ENCODE results near the gene SCN10A.

Gene SCN10A

DNA sequence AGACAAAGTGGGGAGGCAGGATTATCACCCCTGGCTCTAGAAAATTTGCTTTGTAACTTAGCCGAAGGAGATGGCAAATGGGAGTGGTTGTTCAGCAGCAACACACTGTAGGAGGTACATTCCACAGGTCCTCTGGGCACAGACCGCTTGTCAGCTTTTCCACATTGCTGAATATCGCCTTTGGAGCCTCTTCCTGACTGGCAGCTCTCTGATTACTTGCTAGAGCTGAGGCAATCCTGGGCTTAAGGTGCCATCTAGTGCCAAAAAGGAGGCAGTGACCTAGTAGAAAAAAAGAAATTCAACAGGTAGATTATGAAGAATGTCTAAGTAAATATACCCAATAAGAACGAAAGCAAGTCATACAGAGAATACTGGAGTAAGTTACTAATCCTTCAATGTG is 153.5 kb downstream of the SCN10A start:
- TF ChIP-seq, protein P1, sequence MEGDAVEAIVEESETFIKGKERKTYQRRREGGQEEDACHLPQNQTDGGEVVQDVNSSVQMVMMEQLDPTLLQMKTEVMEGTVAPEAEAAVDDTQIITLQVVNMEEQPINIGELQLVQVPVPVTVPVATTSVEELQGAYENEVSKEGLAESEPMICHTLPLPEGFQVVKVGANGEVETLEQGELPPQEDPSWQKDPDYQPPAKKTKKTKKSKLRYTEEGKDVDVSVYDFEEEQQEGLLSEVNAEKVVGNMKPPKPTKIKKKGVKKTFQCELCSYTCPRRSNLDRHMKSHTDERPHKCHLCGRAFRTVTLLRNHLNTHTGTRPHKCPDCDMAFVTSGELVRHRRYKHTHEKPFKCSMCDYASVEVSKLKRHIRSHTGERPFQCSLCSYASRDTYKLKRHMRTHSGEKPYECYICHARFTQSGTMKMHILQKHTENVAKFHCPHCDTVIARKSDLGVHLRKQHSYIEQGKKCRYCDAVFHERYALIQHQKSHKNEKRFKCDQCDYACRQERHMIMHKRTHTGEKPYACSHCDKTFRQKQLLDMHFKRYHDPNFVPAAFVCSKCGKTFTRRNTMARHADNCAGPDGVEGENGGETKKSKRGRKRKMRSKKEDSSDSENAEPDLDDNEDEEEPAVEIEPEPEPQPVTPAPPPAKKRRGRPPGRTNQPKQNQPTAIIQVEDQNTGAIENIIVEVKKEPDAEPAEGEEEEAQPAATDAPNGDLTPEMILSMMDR (IDR thresholded peaks at IDR 0.05) = peak; percentile 57

DNA sequence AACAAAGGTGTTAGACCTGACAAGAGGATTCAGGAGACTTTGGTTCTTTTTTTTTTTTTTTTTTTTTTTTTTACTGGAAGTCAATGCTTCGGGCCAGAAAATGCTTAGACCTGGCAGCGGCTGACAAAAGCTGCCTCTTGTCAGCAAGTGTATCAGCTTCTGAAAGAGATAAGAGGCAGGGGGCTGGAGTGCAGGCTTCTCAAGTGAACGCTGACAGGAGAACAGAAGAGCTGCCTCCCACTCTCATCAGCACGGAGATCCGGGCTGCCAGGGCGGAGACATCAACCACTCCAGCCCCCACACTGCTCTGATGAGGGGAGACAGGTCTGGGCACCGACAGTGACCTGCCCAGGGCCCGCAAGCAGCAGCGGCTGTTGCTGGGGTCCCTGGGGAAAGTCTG is 157.2 kb downstream of the SCN10A start:
- TF ChIP-seq, protein P1 (IDR thresholded peaks at IDR 0.05) = no peak

DNA sequence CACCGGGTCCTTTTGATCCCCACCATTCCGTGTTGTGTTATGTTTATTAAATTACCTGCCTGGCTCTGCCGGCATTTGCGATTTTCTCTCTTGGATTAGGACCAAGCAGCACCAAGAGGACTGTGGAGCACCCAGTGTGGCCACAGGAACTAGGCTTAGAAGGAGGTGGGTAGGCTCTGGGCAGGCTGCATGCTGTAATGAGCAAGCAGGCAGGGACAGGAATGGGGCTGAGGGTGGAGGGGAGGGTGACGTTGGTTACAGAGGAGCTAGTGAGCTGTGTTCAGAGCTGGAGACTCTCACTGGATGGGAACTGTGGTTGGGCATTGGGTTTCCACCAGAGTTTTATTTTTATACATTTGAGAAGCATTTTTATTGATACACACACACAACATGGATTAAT is 158.6 kb downstream of the SCN10A start:
- TF ChIP-seq, protein P1 (IDR thresholded peaks at IDR 0.05) = no peak

DNA sequence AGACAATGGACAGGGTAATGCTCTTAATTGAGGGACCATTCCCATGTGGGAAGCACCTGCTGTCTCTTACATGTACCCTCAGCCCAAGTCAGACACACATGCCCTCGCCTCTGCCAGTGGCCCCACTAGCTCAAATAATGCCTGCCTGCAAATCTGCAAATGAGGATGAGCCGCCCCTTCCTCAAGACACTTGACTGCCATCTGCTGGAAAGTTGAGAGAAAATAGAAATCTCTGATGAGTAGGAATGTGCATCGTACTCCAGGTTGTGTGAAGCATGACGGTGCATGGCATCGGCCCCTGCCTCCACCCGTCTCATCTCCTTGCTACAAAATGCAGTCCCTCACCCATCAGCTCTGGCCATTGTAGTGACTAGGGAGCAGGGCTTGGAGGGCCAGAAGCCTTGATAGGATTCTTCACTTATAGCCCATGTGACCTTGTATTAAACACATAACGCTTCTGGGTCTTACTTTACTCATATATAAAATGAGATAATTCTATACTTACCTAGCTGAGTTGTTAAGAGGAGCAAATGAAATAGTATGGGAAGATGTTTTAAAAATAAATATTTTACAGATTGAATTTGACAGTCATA is 160.2 kb downstream of the SCN10A start:
- TF ChIP-seq, protein P1 (IDR thresholded peaks at IDR 0.05) = peak; percentile 67

DNA sequence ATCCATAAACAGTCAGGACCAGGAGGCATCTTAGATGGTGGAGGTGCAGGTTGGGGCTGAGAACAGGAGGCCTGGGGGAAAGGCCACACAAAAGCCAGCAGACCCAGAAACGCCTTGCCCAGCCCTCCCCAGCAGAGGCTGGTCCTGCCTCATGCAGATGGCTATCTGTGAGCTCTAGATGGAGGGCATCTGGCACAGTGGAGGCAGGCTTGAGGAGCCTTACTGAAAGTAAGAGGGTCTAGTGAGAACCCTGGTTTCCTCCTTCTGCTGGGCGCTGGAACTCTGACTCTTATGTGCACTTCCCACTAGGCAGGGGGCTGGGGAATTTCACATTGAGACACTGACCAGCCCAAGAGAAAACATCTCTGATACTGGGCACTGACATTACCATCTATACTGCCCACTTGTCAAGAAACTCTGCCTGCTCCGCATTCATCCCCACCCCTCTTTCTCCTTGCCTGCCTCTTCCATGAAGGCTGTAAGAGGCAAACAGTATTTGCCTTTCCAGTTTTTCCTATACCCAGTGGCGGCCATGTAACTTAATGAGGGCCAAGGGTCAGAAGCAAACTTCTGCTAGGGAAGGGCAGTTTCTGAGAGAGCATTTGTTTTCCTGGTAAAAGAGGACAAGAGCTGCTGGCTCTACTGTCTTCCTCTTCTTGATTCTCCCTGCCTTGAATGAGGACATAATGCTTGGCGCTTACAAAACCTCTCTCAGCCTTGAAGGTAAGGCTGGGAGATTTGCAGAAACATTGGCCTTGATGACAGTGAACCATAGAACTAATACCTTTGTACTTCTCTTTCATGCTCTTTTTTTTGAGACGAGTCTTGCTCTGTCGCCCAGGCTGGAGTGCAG is 162.1 kb downstream of the SCN10A start:
- TF ChIP-seq, protein P1 (IDR thresholded peaks at IDR 0.05) = no peak

DNA sequence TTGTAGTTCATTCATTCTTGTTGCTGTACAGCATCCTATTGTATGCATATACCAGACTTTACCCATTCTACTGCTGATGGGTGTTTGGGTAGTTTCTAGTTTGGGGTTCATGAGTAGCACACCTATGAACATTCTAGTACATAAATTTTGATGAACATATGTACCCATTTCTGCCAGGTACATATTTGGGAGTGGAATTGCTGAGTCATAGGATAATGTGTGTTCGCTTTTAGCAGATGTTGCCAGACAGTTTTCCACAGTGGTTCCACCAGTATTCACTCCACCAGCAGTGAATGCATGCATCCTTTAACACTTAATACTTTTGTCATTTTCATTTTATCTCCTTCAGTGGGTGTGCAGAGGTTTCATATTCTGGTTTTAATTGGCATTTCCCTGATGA is 163.1 kb downstream of the SCN10A start:
- TF ChIP-seq, protein P1 (IDR thresholded peaks at IDR 0.05) = no peak

DNA sequence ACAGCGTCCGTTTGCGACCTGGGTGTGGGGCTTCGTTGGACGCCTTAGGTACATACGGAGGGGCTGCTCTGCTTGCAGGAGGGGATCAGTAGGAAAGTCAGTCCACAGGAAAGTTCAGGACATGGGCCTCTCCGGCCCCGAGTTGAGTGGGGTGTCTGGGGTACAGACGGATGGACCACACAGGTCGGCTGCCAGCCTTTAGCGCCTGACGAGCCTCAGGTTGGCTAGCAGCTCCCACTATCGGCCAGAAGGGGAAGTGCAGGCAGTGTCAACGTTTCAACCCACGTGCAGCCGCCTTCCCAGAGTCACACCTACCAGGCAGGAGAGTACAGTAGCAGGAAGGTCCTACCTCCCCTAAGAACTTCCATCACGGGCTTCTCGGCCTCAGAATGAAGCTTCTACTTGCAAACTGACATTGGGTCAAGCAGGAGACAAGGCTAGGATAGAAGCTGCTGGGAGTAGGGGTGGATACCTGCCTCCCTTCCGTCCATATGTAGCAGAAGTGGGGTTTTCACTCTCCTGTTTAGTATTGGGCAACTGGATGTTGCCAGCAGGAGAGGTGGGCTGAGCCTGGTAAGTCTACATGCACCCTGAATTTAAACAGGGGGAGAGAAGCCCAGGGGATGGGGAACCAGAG is 164.7 kb downstream of the SCN10A start:
- TF ChIP-seq, protein P1 (IDR thresholded peaks at IDR 0.05) = peak; percentile 92
